ENCODE data around the gene TPR.
A peak's percentile ranks its signal among the peaks of the same experiment; 100 is the strongest.

TPR gene

GRCh38 chr1:186286615-186287315 lies 88.3 kb downstream of the TPR start:
- no peak for DNase-seq

GRCh38 chr1:186283374-186283773 lies 91.7 kb downstream of the TPR start:
- DNase-seq, result no peak

- no peak for DNase-seq
Observed at GRCh38 chr1:186282466-186282865, 92.6 kb downstream of the TPR start.

- DNase-seq, result no peak
Observed at GRCh38 chr1:186275822-186276221, 99.2 kb downstream of the TPR start.

GRCh38 chr1:186272486-186272885 lies 102.6 kb downstream of the TPR start:
- DNase-seq, result peak; percentile 43

GRCh38 chr1:186271032-186271431 lies 104.0 kb downstream of the TPR start:
- DNase-seq, result no peak
